ENCODE results near the gene GSG1L.

The GSG1L gene

DNA sequence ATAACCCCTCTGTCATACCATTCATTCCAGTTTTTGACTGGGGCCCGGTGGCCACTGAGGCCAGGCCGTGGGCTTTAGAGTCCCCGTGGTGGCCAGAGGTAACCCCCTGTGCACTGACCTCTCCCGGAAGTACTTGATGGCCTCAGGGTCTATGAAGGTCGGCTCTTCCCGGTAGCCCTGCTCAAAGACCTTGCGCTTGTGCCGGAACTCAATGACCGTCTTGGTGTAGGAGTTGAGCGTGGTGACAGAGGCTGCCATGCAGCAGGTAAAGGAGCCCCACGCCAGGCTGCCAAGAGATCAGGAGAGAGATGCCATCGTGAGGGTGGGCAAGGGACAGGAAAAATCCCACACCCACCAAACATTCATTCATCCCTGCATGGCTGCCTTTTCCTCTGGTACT, 234.8 kb downstream of the GSG1L start:
- H3K27ac ChIP-seq (ENCODE audit: low read depth, low read length), result no peak overlapping the region
- H3K9me3 ChIP-seq (ENCODE audit: control insufficient read depth, insufficient read depth, low read length), result peaks cover 10% of the 10 kb centered on the region; the same call in 1 of the 2 replicates

DNA sequence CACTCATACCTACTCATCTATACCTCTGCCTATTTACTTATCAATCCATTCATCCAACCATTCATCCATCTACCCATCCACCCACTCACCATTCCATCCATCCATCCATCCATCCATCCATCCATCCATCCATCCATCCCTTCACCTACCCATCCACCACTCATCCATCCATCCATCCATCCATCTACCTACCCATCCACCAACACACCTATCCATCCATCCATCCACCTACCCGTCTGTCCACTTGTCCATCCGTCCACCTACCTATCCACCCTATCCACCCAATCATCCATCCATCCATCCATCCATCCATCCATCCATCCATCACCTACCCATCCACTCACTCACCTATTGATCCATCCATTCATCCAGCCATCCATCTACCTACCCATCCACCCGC, 235.7 kb downstream of the GSG1L start:
- H3K4me1 ChIP-seq (ENCODE audit: control insufficient read depth, insufficient read depth, low read length), result no peaks in the 10 kb centered on the region
- no peaks in the 10 kb centered on the region for H3K27me3 ChIP-seq (ENCODE audit: control insufficient read depth, insufficient read depth, low read length)

More for the DNA sequence above, 234.8 kb downstream of the GSG1L start:
- H3K4me1 ChIP-seq (ENCODE audit: control insufficient read depth, insufficient read depth, low read length), result no peaks in the 10 kb centered on the region
- no peaks in the 10 kb centered on the region for H3K27me3 ChIP-seq (ENCODE audit: control insufficient read depth, insufficient read depth, low read length)
- no peak overlapping the region for H3K9ac ChIP-seq (ENCODE audit: low read depth, low read length)
- no peak overlapping the region for H3K4me3 ChIP-seq (ENCODE audit: low read depth, low read length)
- no peaks in the 10 kb centered on the region for H3K36me3 ChIP-seq (ENCODE audit: control insufficient read depth, insufficient read depth, low read length)

DNA sequence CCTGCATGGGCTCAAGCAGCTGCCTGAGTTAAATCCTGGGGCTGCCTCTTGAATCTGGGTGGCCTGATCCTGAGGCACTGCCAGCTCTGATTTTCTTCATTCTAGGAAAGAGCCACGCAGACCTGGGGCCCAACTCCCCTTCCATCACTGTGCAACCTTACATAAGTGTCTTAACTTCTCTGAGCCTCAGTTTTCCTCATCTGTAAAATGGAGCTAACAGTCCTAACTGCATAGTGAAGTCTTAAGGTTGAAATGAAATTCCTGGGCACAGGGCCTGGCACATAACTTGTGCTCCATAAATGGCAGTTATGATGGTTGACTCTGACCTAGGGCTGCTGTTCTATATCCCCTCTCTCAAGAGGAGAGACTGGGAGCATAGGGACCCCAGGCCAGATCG, 236.6 kb downstream of the GSG1L start:
- H3K27me3 ChIP-seq (ENCODE audit: control insufficient read depth, insufficient read depth, low read length), result no peaks in the 10 kb centered on the region

More for the DNA sequence above, 235.7 kb downstream of the GSG1L start:
- H3K9me3 ChIP-seq (ENCODE audit: control insufficient read depth, insufficient read depth, low read length), result peaks cover 10% of the 10 kb centered on the region; the same call in 1 of the 2 replicates
- no peaks in the 10 kb centered on the region for H3K36me3 ChIP-seq (ENCODE audit: control insufficient read depth, insufficient read depth, low read length)
- H3K9ac ChIP-seq (ENCODE audit: low read depth, low read length), result no peak overlapping the region
- no peak overlapping the region for H3K4me3 ChIP-seq (ENCODE audit: low read depth, low read length)
- H3K27ac ChIP-seq (ENCODE audit: low read depth, low read length), result no peak overlapping the region

DNA sequence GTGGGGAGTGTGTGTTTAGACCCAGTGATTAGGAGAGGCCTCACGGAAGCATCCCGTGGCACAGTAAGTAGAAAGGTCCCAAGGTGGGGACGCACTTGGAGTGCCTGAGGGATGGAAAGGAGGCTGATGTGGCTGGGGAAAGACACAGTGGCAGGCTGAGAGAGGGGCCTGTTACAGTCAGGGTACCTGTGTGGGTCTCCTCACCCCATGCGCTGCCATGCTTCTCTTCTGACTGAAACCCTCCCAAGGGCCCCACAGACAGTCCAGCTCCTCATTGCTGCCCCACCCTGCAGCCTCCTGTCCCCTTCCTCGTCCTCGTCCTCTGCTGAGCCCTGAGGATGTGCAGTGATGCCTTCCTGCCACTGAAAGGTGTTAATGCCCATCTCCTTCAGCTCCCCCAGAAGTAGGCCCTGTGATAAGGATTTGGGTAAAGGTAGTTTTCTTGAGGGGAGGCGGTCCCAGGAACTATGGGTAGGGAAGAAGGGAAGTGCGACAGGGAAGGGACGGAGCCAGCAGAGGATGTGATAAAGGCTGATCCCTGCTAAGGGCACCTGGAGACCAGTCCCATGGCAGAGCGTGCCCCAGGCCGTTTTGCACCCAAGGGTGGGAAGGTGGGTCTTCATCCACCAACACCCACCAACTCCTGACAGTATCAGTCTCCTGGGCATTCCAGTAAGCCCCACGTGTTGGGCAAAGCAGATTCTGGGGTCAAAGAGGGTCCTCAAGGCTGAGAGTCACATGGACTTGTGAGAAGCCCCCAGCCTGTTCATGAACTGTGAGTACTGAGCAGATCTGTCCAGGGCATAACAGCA, 237.2 kb downstream of the GSG1L start:
- Histone ChIP-seq H3K4me3 (ENCODE audit: low read depth, low read length) (no peak overlapping the region), H3K36me3 (ENCODE audit: control insufficient read depth, insufficient read depth, low read length) (no peaks in the 10 kb centered on the region), H3K4me1 (ENCODE audit: control insufficient read depth, insufficient read depth, low read length) (no peaks in the 10 kb centered on the region), H3K9me3 (ENCODE audit: control insufficient read depth, insufficient read depth, low read length) (peaks cover 10% of the 10 kb centered on the region; the same call in 1 of the 2 replicates), H3K9ac (ENCODE audit: low read depth, low read length) (no peak overlapping the region), H3K27ac (ENCODE audit: low read depth, low read length) (no peak overlapping the region), H3K27me3 (ENCODE audit: control insufficient read depth, insufficient read depth, low read length) (no peaks in the 10 kb centered on the region)

More for the DNA sequence above, 236.6 kb downstream of the GSG1L start:
- Histone ChIP-seq H3K9me3 (ENCODE audit: control insufficient read depth, insufficient read depth, low read length) (peaks cover 10% of the 10 kb centered on the region; the same call in 1 of the 2 replicates), H3K27ac (ENCODE audit: low read depth, low read length) (no peak overlapping the region), H3K36me3 (ENCODE audit: control insufficient read depth, insufficient read depth, low read length) (no peaks in the 10 kb centered on the region), H3K9ac (ENCODE audit: low read depth, low read length) (no peak overlapping the region), H3K4me3 (ENCODE audit: low read depth, low read length) (no peak overlapping the region), H3K4me1 (ENCODE audit: control insufficient read depth, insufficient read depth, low read length) (no peaks in the 10 kb centered on the region)

DNA sequence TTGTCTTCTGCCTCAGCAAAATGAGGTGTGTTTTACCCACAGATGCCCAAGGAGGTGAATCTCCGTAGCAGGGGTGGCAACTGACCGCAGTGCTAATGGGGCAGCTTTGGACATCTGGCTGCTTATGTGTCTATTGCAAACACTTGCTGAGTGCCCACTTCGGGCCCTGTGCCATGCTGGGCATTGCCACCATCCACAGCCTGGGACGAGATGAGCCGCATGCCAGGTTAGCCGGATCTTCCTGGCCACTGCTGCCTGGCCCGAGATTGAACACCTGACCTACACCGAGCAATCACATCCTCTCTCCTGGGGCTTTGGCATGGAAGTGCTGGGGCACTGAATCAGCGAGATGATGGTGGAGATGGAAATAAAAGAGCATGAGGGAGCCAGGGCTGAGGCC, 238.7 kb downstream of the GSG1L start:
- H3K4me1 ChIP-seq (ENCODE audit: control insufficient read depth, insufficient read depth, low read length), result no peaks in the 10 kb centered on the region
- H3K4me3 ChIP-seq (ENCODE audit: low read depth, low read length), result no peak overlapping the region
- H3K9ac ChIP-seq (ENCODE audit: low read depth, low read length), result no peak overlapping the region
- no peaks in the 10 kb centered on the region for H3K36me3 ChIP-seq (ENCODE audit: control insufficient read depth, insufficient read depth, low read length)
- 0 out of 2 replicates have a peak, but pooled peaks cover 3% of the 10 kb centered on the region for H3K9me3 ChIP-seq (ENCODE audit: control insufficient read depth, insufficient read depth, low read length)
- no peaks in the 10 kb centered on the region for H3K27me3 ChIP-seq (ENCODE audit: control insufficient read depth, insufficient read depth, low read length)
- no peak overlapping the region for H3K27ac ChIP-seq (ENCODE audit: low read depth, low read length)

DNA sequence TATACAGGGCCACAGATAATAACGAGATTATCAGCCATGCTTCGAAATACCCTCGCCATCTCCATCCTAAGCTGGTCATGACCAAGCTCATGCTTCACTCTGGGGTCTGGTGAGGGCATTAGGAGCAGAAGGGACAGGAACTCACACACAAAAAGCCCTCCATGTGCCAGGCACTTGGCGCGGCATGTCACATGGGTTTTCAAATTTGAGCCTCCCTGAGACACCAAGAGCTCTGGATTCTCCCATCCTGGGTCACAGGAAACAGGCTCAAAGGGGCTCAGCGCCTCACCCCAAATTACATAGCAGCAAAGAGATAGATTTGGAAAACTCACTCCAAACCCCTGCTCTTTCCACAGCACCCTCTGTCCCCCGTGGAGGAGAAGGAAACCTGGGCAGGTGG, 239.5 kb downstream of the GSG1L start:
- Histone ChIP-seq H3K9me3 (ENCODE audit: control insufficient read depth, insufficient read depth, low read length) (no peaks in the 10 kb centered on the region), H3K27ac (ENCODE audit: low read depth, low read length) (no peak overlapping the region), H3K4me3 (ENCODE audit: low read depth, low read length) (no peak overlapping the region), H3K9ac (ENCODE audit: low read depth, low read length) (no peak overlapping the region), H3K36me3 (ENCODE audit: control insufficient read depth, insufficient read depth, low read length) (no peaks in the 10 kb centered on the region), H3K27me3 (ENCODE audit: control insufficient read depth, insufficient read depth, low read length) (no peaks in the 10 kb centered on the region), H3K4me1 (ENCODE audit: control insufficient read depth, insufficient read depth, low read length) (no peaks in the 10 kb centered on the region)

DNA sequence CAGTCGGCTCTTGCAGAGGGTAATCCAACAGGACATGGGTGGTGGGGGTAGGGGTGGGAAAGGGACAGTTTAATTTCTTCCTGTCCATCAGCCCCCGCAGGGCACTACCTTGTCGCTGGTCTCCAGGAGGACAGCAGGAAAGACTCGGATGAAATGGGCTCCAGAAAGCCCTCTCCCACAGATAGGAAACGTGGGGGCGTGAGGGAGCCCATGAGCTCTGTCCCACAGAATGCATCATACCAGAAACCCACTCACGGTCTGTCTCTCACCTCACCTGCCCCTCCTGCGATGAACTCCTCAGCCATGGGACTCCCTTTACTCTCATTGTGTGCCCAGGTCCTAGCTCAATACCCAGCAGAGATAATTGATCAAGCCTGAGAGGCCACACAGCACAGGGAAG, 240.1 kb downstream of the GSG1L start:
- H3K4me3 ChIP-seq (ENCODE audit: low read depth, low read length), result no peak overlapping the region
- no peaks in the 10 kb centered on the region for H3K36me3 ChIP-seq (ENCODE audit: control insufficient read depth, insufficient read depth, low read length)
- H3K4me1 ChIP-seq (ENCODE audit: control insufficient read depth, insufficient read depth, low read length), result no peaks in the 10 kb centered on the region
- H3K9ac ChIP-seq (ENCODE audit: low read depth, low read length), result no peak overlapping the region
- no peaks in the 10 kb centered on the region for H3K27me3 ChIP-seq (ENCODE audit: control insufficient read depth, insufficient read depth, low read length)
- H3K9me3 ChIP-seq (ENCODE audit: control insufficient read depth, insufficient read depth, low read length), result no peaks in the 10 kb centered on the region
- no peak overlapping the region for H3K27ac ChIP-seq (ENCODE audit: low read depth, low read length)

DNA sequence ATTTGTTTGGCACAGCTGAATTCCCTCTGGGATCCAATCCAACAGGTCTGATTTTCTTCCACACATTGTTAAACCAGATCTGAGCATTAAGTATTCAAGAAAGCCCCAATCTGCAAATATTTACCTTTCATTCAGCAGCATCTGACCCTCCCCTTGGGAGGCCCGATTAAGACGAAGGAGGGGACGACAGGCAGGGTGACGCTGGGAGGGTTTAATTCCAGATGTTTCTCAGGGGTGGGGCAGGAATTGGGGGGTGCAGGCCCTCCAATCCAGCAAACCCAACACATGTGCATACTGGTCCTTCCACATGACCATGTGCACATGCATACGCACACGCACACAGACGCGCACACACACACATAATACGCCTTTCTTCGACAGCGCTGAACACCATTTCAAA, 240.5 kb downstream of the GSG1L start:
- Histone ChIP-seq H3K9me3 (ENCODE audit: control insufficient read depth, insufficient read depth, low read length) (no peaks in the 10 kb centered on the region), H3K36me3 (ENCODE audit: control insufficient read depth, insufficient read depth, low read length) (no peaks in the 10 kb centered on the region), H3K4me3 (ENCODE audit: low read depth, low read length) (no peak overlapping the region), H3K27ac (ENCODE audit: low read depth, low read length) (no peak overlapping the region), H3K4me1 (ENCODE audit: control insufficient read depth, insufficient read depth, low read length) (no peaks in the 10 kb centered on the region), H3K9ac (ENCODE audit: low read depth, low read length) (no peak overlapping the region), H3K27me3 (ENCODE audit: control insufficient read depth, insufficient read depth, low read length) (no peaks in the 10 kb centered on the region)

DNA sequence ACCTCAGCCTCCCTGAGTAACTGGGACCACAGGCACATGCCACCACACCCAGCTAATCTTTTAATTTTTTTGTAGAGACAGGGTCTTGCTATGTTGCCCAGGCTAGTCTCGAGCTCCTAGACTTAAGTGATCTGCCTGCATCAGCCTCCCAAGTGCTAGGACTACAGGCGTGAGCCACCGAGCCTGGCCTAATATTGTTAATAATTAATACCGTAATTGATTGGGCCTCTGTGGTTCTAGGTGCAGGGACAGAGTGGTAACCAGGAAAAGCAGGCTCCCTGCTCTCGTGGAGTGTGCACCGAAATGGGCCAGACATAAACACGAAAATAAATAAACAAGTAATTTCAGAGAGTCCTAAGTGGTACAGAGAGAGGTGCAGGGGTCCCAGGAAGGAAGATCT, 241.0 kb downstream of the GSG1L start:
- H3K4me3 ChIP-seq (ENCODE audit: low read depth, low read length), result no peak overlapping the region
- no peaks in the 10 kb centered on the region for H3K36me3 ChIP-seq (ENCODE audit: control insufficient read depth, insufficient read depth, low read length)
- no peaks in the 10 kb centered on the region for H3K4me1 ChIP-seq (ENCODE audit: control insufficient read depth, insufficient read depth, low read length)
- no peaks in the 10 kb centered on the region for H3K9me3 ChIP-seq (ENCODE audit: control insufficient read depth, insufficient read depth, low read length)
- H3K27ac ChIP-seq (ENCODE audit: low read depth, low read length), result no peak overlapping the region
- no peaks in the 10 kb centered on the region for H3K27me3 ChIP-seq (ENCODE audit: control insufficient read depth, insufficient read depth, low read length)
- no peak overlapping the region for H3K9ac ChIP-seq (ENCODE audit: low read depth, low read length)

DNA sequence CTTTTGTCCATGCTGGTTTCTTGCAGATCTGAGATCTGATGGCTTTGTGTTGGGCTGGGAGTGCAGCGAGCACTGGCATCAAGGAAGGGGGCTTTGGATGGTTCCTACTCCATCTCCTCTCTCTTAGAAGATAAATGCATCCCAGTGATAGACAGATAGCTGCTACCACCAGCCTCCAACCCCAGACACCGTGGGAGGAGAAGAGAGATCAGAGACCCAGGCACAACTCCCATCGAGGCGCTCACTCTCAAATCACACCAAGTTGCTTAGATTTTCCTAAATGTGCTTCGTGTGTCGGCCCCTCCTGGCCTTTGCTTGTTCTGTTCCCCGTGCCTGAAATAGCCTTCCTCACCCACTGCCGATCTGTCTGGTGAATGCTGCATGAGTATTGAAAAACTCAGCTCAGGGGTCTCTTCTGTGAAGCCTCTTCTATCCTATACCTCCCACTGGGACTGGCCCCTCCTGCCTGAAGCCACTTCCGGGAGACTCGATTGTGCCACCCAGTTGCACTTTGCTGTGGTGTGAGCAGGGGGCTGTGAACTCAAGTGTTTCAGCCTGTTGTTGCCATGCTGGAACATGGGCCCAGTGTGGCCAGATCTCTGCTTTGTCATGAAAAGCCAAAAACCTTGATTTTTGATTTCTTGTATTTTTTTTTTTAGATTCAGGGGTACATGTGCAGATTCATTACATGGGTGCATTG, 242.7 kb downstream of the GSG1L start:
- Histone ChIP-seq H3K9me3 (ENCODE audit: control insufficient read depth, insufficient read depth, low read length) (no peaks in the 10 kb centered on the region), H3K4me1 (ENCODE audit: control insufficient read depth, insufficient read depth, low read length) (no peaks in the 10 kb centered on the region), H3K27me3 (ENCODE audit: control insufficient read depth, insufficient read depth, low read length) (no peaks in the 10 kb centered on the region), H3K9ac (ENCODE audit: low read depth, low read length) (no peak overlapping the region), H3K36me3 (ENCODE audit: control insufficient read depth, insufficient read depth, low read length) (no peaks in the 10 kb centered on the region), H3K4me3 (ENCODE audit: low read depth, low read length) (no peak overlapping the region), H3K27ac (ENCODE audit: low read depth, low read length) (no peak overlapping the region)

Measured in HUES48 (cell line).